Right lobe of liver (tissue), 4 donors: ENCODE measurements around the gene SYNDIG1L.

Experiments
- POLR2A ChIP-seq: fragments of 450-650 bp; IDR thresholded peaks from one replicate; pipeline ENCODE4 v1.6.1; 2017; ENCODE audit warnings: antibody characterized with exemption, mild to moderate bottlenecking
- TF ChIP-seq, protein P1 (sequence below), 4 donors: fragments of 200-600 bp in 3 of 4; fragments of 450-650 bp in 1 of 4; IDR thresholded peaks; one replicate each; pipeline versions ENCODE4 v1.5.1 to v1.8.0; 2016 to 2022; ENCODE audit warnings: antibody characterized with exemption in 4 of 4, mild to moderate bottlenecking in 2 of 4
- donor health status: DM: no; HTN: no; CAD: no.
- donor health status: DM: no; HTN: no; CAD: no.
- donor health status: DM: no; HTN: yes; CAD: no.

DNA sequence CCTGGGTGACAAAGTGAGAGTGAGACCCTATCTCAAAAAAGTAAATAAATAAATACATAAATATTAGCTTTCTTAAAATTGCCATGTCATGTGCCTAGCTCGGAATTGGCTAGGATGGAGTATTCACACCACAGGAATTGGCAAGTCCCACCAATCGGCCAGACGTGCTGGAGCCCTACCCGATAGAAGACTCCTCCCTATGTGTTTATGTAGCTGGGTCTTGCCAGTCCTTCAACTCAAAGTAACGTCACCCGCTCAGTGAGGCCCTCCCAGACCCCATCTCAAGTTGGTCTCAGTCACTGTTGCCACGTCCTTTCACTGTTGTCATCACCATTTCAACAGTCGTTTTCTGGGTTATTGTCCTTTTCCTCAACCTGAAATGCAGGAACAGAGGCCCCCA, 57.6 kb downstream of the SYNDIG1L start:
- TF ChIP-seq POLR2A, result no peak
- TF ChIP-seq, protein P1, sequence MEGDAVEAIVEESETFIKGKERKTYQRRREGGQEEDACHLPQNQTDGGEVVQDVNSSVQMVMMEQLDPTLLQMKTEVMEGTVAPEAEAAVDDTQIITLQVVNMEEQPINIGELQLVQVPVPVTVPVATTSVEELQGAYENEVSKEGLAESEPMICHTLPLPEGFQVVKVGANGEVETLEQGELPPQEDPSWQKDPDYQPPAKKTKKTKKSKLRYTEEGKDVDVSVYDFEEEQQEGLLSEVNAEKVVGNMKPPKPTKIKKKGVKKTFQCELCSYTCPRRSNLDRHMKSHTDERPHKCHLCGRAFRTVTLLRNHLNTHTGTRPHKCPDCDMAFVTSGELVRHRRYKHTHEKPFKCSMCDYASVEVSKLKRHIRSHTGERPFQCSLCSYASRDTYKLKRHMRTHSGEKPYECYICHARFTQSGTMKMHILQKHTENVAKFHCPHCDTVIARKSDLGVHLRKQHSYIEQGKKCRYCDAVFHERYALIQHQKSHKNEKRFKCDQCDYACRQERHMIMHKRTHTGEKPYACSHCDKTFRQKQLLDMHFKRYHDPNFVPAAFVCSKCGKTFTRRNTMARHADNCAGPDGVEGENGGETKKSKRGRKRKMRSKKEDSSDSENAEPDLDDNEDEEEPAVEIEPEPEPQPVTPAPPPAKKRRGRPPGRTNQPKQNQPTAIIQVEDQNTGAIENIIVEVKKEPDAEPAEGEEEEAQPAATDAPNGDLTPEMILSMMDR (IDR thresholded peaks at IDR 0.05), result no peak
